Measurements from ENCODE around the gene FANCD2. TPM values are rescaled to one million over a fixed set of nuclear protein-coding genes. Genes with fewer than 3 reads are reported as not detected.

Gene FANCD2
- total RNA-seq, 2 donors from 2014 or later = 6.9 to 31.1 TPM

GRCh38 chr3:10149226-10149625 lies 123.0 kb downstream of the FANCD2 start:
- TF ChIP-seq, protein P1, sequence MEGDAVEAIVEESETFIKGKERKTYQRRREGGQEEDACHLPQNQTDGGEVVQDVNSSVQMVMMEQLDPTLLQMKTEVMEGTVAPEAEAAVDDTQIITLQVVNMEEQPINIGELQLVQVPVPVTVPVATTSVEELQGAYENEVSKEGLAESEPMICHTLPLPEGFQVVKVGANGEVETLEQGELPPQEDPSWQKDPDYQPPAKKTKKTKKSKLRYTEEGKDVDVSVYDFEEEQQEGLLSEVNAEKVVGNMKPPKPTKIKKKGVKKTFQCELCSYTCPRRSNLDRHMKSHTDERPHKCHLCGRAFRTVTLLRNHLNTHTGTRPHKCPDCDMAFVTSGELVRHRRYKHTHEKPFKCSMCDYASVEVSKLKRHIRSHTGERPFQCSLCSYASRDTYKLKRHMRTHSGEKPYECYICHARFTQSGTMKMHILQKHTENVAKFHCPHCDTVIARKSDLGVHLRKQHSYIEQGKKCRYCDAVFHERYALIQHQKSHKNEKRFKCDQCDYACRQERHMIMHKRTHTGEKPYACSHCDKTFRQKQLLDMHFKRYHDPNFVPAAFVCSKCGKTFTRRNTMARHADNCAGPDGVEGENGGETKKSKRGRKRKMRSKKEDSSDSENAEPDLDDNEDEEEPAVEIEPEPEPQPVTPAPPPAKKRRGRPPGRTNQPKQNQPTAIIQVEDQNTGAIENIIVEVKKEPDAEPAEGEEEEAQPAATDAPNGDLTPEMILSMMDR (IDR thresholded peaks at IDR 0.05) = no peak
- Histone ChIP-seq H3K27ac (no peak overlapping the region), H3K4me3 (no peak overlapping the region), H3K27me3 (no peaks in the 10 kb centered on the region), H3K9ac (ENCODE audit: low read depth in 2 of 2, low read length in 2 of 2) (no peak overlapping the region), H3K36me3 (peaks cover 9% of the 10 kb centered on the region), H3K4me1 (no peaks in the 10 kb centered on the region), H3K9me3 (no peaks in the 10 kb centered on the region)
- no peak for DNase-seq
- intact Hi-C loops (cut with DNase I) = no loop called here

DNA sequence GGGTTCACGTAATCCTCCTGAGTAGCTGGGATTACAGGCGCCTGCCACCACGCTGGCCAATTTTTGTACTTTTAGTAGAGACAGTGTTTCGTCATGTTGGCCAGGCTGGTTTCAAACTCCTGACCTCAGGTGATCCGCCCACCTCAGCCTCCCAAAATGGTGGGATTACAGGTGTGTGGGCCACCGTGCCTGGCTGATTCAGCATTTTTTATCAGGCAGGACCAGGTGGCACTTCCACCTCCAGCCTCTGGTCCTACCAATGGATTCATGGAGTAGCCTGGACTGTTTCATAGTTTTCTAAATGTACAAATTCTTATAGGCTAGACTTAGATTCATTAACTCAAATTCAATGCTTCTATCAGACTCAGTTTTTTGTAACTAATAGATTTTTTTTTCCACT lies 124.8 kb downstream of the FANCD2 start:
- Histone ChIP-seq H3K4me1 (no peaks in the 10 kb centered on the region), H3K9me3 (no peaks in the 10 kb centered on the region), H3K9ac (ENCODE audit: low read depth in 2 of 2, low read length in 2 of 2) (no peak overlapping the region), H3K4me3 (no peak overlapping the region), H3K36me3 (peaks cover 9% of the 10 kb centered on the region), H3K27me3 (no peaks in the 10 kb centered on the region), H3K27ac (no peak overlapping the region)
- TF ChIP-seq, protein P1 (IDR thresholded peaks at IDR 0.05) = no peak
- no peak for DNase-seq
- intact Hi-C loops (cut with DNase I) = no loop called here

Other genes with a start within 250 kb of the FANCD2 start
- gene TADA3, start 234.0 kb upstream of the FANCD2 start, total RNA-seq = 10 to 100 TPM; 60.1 to 66.4 TPM
- 100 to 1,000 TPM; 221 to 228 TPM for gene ARPC4, start 233.4 kb upstream of the FANCD2 start, total RNA-seq
- gene TTLL3, start 216.2 kb upstream of the FANCD2 start, total RNA-seq = 10 to 100 TPM; 25.0 to 28.7 TPM
- gene RPUSD3, start 182.4 kb upstream of the FANCD2 start, total RNA-seq = 10 to 100 TPM; 24.8 to 42.9 TPM
- 1 to 10 TPM; 4.5 to 8.9 TPM for gene CIDEC, start 146.2 kb upstream of the FANCD2 start, total RNA-seq
- 10 to 100 TPM; 43.7 to 51.2 TPM for gene JAGN1, start 135.8 kb upstream of the FANCD2 start, total RNA-seq
- gene IL17RE, start 123.6 kb upstream of the FANCD2 start, total RNA-seq = 10 to 100 TPM; 66.4 to 71.4 TPM
- 10 to 100 TPM; 21.2 to 26.8 TPM for gene IL17RC, start 109.3 kb upstream of the FANCD2 start, total RNA-seq
- 10 to 100 TPM; 23.3 to 40.4 TPM for gene CRELD1, start 92.6 kb upstream of the FANCD2 start, total RNA-seq
- 1 to 10 TPM in 1 of 2 donors, under 1 TPM in 1; 0.96 to 1.1 TPM for gene PRRT3, start 74.0 kb upstream of the FANCD2 start, total RNA-seq
- gene EMC3, start 39.6 kb upstream of the FANCD2 start, total RNA-seq = 10 to 100 TPM; 80.2 to 85.9 TPM
- gene FANCD2OS, start 81.8 kb downstream of the FANCD2 start, total RNA-seq = not detected
- gene BRK1, start 89.2 kb downstream of the FANCD2 start, total RNA-seq = 100 to 1,000 TPM; 104 to 105 TPM
- 10 to 100 TPM; 35.4 to 40.6 TPM for gene VHL, start 115.3 kb downstream of the FANCD2 start, total RNA-seq
- gene IRAK2, start 138.5 kb downstream of the FANCD2 start, total RNA-seq = 1 to 10 TPM; 1.0 to 2.6 TPM
- gene TATDN2, start 222.0 kb downstream of the FANCD2 start, total RNA-seq = 10 to 100 TPM; 28.9 to 35.3 TPM